ENCODE measurements around the gene GRK5. TPM values are rescaled to one million over a fixed set of nuclear protein-coding genes. Genes with fewer than 3 reads are reported as not detected.
A peak's percentile ranks its signal among the peaks of the same experiment; 100 is the strongest.

The GRK5 gene
- total RNA-seq, 2 experiments from 2014 or later, result 21.2 to 24.8 TPM

- Mint-ChIP-seq H3K27me3 (no peaks in the 10 kb centered on the region), H3K27ac (no peak overlapping the region), H3K9me3 (ENCODE audit: low read depth) (peaks cover 7% of the 10 kb centered on the region), H3K4me1 (peaks cover 12% of the 10 kb centered on the region), H3K4me3 (no peak overlapping the region), H3K36me3 (ENCODE audit: low read depth) (peaks cover 6% of the 10 kb centered on the region)
- ChIA-PET POLR2A (no interaction called here), CTCF (no interaction called here)
- ATAC-seq, result no peak
- no peak for DNase-seq
- intact Hi-C loops (cut with DNase I, micrococcal nuclease), result no loop called here
These were observed 190.0 kb downstream of the GRK5 start for GRCh38 chr10:119397416-119397815.

- peaks cover 10% of the 10 kb centered on the region for H3K4me1 Mint-ChIP-seq
- no peak for ATAC-seq
- H3K9me3 Mint-ChIP-seq (ENCODE audit: low read depth), result peaks cover 3% of the 10 kb centered on the region
- intact Hi-C loops (cut with DNase I, micrococcal nuclease), result no loop called here
- DNase-seq, result no peak
- no peaks in the 10 kb centered on the region for H3K27me3 Mint-ChIP-seq
- H3K27ac Mint-ChIP-seq, result no peak overlapping the region
- ChIA-PET CTCF (no interaction called here), POLR2A (no interaction called here)
- no peak overlapping the region for H3K4me3 Mint-ChIP-seq
- H3K36me3 Mint-ChIP-seq (ENCODE audit: low read depth), result peaks cover 3% of the 10 kb centered on the region
These were observed 191.6 kb downstream of the GRK5 start for GRCh38 chr10:119398996-119399395.

DNA sequence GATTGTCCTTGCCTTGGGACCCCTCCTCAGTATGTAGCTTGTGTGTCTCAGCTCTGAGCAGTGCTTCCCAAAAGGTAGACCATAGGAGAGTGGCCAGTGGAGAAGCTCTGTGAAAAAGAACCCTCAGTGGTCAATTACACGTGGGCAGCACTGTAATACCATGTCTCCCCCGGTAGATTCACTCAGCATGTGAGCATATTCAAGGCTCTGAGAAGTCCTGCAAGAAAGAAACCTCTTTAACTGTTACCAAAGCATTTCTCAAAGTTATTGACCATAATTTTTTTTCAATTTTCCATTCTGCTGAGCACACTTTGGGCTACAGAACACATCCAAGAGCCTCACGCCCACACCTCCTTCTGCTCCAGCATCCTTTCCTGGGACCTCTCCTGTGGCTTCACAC is 192.1 kb downstream of the GRK5 start:
- DNase-seq, result no peak
- Mint-ChIP-seq H3K4me1 (peaks cover 11% of the 10 kb centered on the region), H3K27me3 (no peaks in the 10 kb centered on the region), H3K27ac (no peak overlapping the region), H3K4me3 (no peak overlapping the region), H3K36me3 (ENCODE audit: low read depth) (peaks cover 3% of the 10 kb centered on the region), H3K9me3 (ENCODE audit: low read depth) (no peaks in the 10 kb centered on the region)
- ChIA-PET CTCF (interaction anchor here (1.2 to 1.3 kb wide), 2 partner anchors 11 to 200 kb away, joined by 3 read pairs; no protein-coding TSS in a partner anchor), POLR2A (no interaction called here)
- no peak for ATAC-seq
- intact Hi-C loops (cut with DNase I, micrococcal nuclease), result no loop called here

DNA sequence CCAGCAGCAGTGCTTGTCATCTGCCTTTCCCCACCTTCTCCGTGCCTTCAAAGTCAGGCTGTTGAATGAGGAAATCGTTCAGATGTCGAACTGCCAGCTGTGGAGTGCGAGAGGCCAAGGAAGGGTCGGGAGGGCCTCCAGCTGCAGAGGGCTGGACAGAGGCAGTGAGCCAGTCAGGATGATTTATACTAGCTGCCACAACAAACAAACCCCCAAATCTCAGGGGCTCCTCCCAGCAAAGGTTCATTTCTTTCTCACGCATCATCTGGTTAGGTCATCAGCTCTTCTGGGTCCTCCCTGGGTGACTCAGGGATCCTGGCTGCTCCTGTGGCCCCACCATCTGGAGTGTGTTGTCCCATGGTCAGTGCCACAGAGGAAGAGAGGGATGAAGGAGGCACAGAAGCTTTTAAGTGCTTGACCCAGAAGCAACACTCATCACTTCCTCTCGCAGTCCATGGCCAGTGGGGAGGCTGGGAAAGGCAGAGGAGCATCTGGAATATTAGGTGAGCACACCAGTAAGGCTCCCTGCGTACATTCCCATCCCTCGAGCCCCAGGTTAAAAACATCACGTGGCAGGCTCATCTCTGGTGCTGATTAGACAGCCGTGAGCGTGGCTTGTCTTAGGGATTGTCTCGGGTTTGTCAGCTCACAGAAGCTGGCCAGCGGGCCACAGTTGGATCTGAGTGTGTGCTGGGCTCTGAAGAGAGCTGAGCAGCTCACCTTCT is 194.5 kb downstream of the GRK5 start:
- no peaks in the 10 kb centered on the region for H3K27me3 Mint-ChIP-seq
- H3K36me3 Mint-ChIP-seq (ENCODE audit: low read depth), result peaks cover 3% of the 10 kb centered on the region
- H3K4me1 Mint-ChIP-seq, result peaks cover 7% of the 10 kb centered on the region
- ATAC-seq, result no peak
- H3K27ac Mint-ChIP-seq, result peak overlapping the region; percentile 13
- no peak overlapping the region for H3K4me3 Mint-ChIP-seq
- intact Hi-C loops (cut with DNase I, micrococcal nuclease), result no loop called here
- POLR2A ChIA-PET, result interaction anchor here (1.0 kb wide), 1 partner anchor 218 kb away, joined by 13 read pairs; no protein-coding TSS in a partner anchor
- no peak for DNase-seq
- CTCF ChIA-PET, result interaction anchor here (1.1 to 1.4 kb wide), 2 partner anchors 9 to 95 kb away, joined by 3 to 6 read pairs; no protein-coding TSS in a partner anchor
- H3K9me3 Mint-ChIP-seq (ENCODE audit: low read depth), result no peaks in the 10 kb centered on the region

- peaks cover 7% of the 10 kb centered on the region for H3K4me1 Mint-ChIP-seq
- CTCF ChIA-PET, result interaction anchor here (0.6 kb wide), 1 partner anchor 170 kb away, joined by 3 read pairs; no protein-coding TSS in a partner anchor
- POLR2A ChIA-PET, result no interaction called here
- DNase-seq (no peak), ATAC-seq (no peak)
- H3K4me3 Mint-ChIP-seq, result no peak overlapping the region
- peak overlapping the region; percentile 2 for H3K27ac Mint-ChIP-seq
- peaks cover 3% of the 10 kb centered on the region for H3K36me3 Mint-ChIP-seq (ENCODE audit: low read depth)
- intact Hi-C loops (cut with DNase I, micrococcal nuclease), result no loop called here
- H3K9me3 Mint-ChIP-seq (ENCODE audit: low read depth), result no peaks in the 10 kb centered on the region
- H3K27me3 Mint-ChIP-seq, result no peaks in the 10 kb centered on the region
These were observed 196.6 kb downstream of the GRK5 start for GRCh38 chr10:119403921-119404320.

- H3K4me1 Mint-ChIP-seq, result peaks cover 7% of the 10 kb centered on the region
- H3K4me3 Mint-ChIP-seq, result no peak overlapping the region
- no peaks in the 10 kb centered on the region for H3K9me3 Mint-ChIP-seq (ENCODE audit: low read depth)
- ChIA-PET CTCF (interaction anchor here (1.5 kb wide), 1 partner anchor 198 kb away, joined by 8 read pairs; the partner anchor contains the start of gene GRK5), POLR2A (no interaction called here)
- H3K36me3 Mint-ChIP-seq (ENCODE audit: low read depth), result peaks cover under 1% of the 10 kb centered on the region
- no peaks in the 10 kb centered on the region for H3K27me3 Mint-ChIP-seq
- no peak overlapping the region for H3K27ac Mint-ChIP-seq
- no peak for DNase-seq
- intact Hi-C loops (cut with DNase I, micrococcal nuclease), result no loop called here
- no peak for ATAC-seq
These were observed 197.5 kb downstream of the GRK5 start for GRCh38 chr10:119404719-119405519.

- ATAC-seq (no peak), DNase-seq (no peak)
- POLR2A ChIA-PET, result no interaction called here
- no peaks in the 10 kb centered on the region for H3K9me3 Mint-ChIP-seq (ENCODE audit: low read depth)
- H3K36me3 Mint-ChIP-seq (ENCODE audit: low read depth), result peaks cover under 1% of the 10 kb centered on the region
- peaks cover 7% of the 10 kb centered on the region for H3K4me1 Mint-ChIP-seq
- no peak overlapping the region for H3K4me3 Mint-ChIP-seq
- H3K27ac Mint-ChIP-seq, result no peak overlapping the region
- H3K27me3 Mint-ChIP-seq, result no peaks in the 10 kb centered on the region
- CTCF ChIA-PET, result interaction anchor here (1.3 to 1.5 kb wide), 2 partner anchors 10 to 199 kb away, joined by 3 to 8 read pairs; partner anchors contain the start of gene GRK5
- intact Hi-C loops (cut with DNase I, micrococcal nuclease), result no loop called here
These were observed 198.1 kb downstream of the GRK5 start for GRCh38 chr10:119405520-119405807.

DNA sequence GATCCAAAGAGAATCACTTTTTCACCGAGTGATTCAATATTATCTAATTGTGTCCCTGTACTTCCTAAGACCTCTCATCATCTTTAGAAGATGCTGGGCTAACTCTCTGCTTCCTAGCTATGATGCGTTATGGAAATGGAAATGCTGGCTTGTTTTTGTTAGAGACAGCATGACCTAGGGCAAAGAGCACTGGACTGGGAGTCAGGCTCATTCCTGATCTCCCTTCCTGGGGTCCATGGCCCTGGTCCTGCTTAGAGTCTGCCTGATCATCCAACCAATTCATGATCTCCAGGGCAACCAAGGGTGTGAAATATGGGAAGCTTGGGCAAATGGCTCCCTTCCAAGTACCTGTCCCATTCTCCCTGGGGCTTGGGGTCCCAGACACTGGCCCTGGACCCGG is 198.8 kb downstream of the GRK5 start:
- ATAC-seq (no peak), DNase-seq (no peak)
- Mint-ChIP-seq H3K4me1 (peaks cover 7% of the 10 kb centered on the region), H3K36me3 (ENCODE audit: low read depth) (peaks cover 2% of the 10 kb centered on the region), H3K27ac (no peak overlapping the region), H3K4me3 (no peak overlapping the region), H3K9me3 (ENCODE audit: low read depth) (no peaks in the 10 kb centered on the region), H3K27me3 (no peaks in the 10 kb centered on the region)
- ChIA-PET POLR2A (interaction anchor here (0.6 kb wide), 1 partner anchor 150 kb away, joined by 3 read pairs; no protein-coding TSS in a partner anchor), CTCF (interaction anchor here (0.6 to 1.5 kb wide), 4 partner anchors 9 to 212 kb away, joined by 3 to 8 read pairs (median 4); partner anchors contain the start of gene GRK5)
- intact Hi-C loops (cut with DNase I, micrococcal nuclease), result no loop called here

GRCh38 chr10:119406601-119407253 is 199.4 kb downstream of the GRK5 start:
- ATAC-seq, result no peak
- peaks cover 2% of the 10 kb centered on the region for H3K36me3 Mint-ChIP-seq (ENCODE audit: low read depth)
- peaks cover 7% of the 10 kb centered on the region for H3K4me1 Mint-ChIP-seq
- no peak overlapping the region for H3K4me3 Mint-ChIP-seq
- ChIA-PET POLR2A (interaction anchor here (0.6 kb wide), 2 partner anchors 150 to 191 kb away, joined by 3 to 4 read pairs; no protein-coding TSS in a partner anchor), CTCF (interaction anchor here (0.6 to 1.3 kb wide), 4 partner anchors 9 to 212 kb away, joined by 3 to 4 read pairs (median 3); partner anchors contain the start of gene GRK5)
- no peaks in the 10 kb centered on the region for H3K9me3 Mint-ChIP-seq (ENCODE audit: low read depth)
- H3K27ac Mint-ChIP-seq, result no peak overlapping the region
- no peak for DNase-seq
- intact Hi-C loops (cut with DNase I, micrococcal nuclease), result no loop called here
- no peaks in the 10 kb centered on the region for H3K27me3 Mint-ChIP-seq

GRCh38 chr10:119407254-119407777 is 199.9 kb downstream of the GRK5 start:
- CTCF ChIA-PET, result interaction anchor here (0.7 to 0.9 kb wide), 2 partner anchors 12 to 101 kb away, joined by 3 read pairs; no protein-coding TSS in a partner anchor
- intact Hi-C loops (cut with DNase I, micrococcal nuclease), result no loop called here
- no peak for ATAC-seq
- DNase-seq, result no peak
- H3K27ac Mint-ChIP-seq, result peak overlapping the region; percentile 19
- POLR2A ChIA-PET, result interaction anchor here (0.6 kb wide), 1 partner anchor 190 kb away, joined by 4 read pairs; no protein-coding TSS in a partner anchor
- H3K9me3 Mint-ChIP-seq (ENCODE audit: low read depth), result no peaks in the 10 kb centered on the region
- H3K4me1 Mint-ChIP-seq, result peaks cover 7% of the 10 kb centered on the region
- no peak overlapping the region for H3K4me3 Mint-ChIP-seq
- H3K36me3 Mint-ChIP-seq (ENCODE audit: low read depth), result peaks cover 2% of the 10 kb centered on the region
- H3K27me3 Mint-ChIP-seq, result no peaks in the 10 kb centered on the region

GRCh38 chr10:119408072-119408471 is 200.7 kb downstream of the GRK5 start:
- intact Hi-C loops (cut with DNase I, micrococcal nuclease), result no loop called here
- H3K27ac Mint-ChIP-seq, result no peak overlapping the region
- ChIA-PET CTCF (interaction anchor here (0.7 kb wide), 1 partner anchor 101 kb away, joined by 3 read pairs; no protein-coding TSS in a partner anchor), POLR2A (no interaction called here)
- ATAC-seq (no peak), DNase-seq (no peak)
- no peaks in the 10 kb centered on the region for H3K27me3 Mint-ChIP-seq
- H3K9me3 Mint-ChIP-seq (ENCODE audit: low read depth), result no peaks in the 10 kb centered on the region
- peaks cover 2% of the 10 kb centered on the region for H3K36me3 Mint-ChIP-seq (ENCODE audit: low read depth)
- H3K4me1 Mint-ChIP-seq, result peaks cover 7% of the 10 kb centered on the region
- no peak overlapping the region for H3K4me3 Mint-ChIP-seq

Measured in activated CD4-positive, alpha-beta T cell treated with anti-CD3 and anti-CD28 coated beads for 36 hours (primary cell).